Activated CD4-positive, alpha-beta T cell treated with anti-CD3 and anti-CD28 coated beads, Interleukin-2, Interleukin-4, amounts not matched to agents 100 ng/mL and 50 ng/mL, durations not matched to agents 16 hours and 8 hours (primary cell): ENCODE measurements around the gene DPEP2NB.
"Not testable (repeated sequence)": the region's sequence is repeated elsewhere in the genome, so short reads cannot be mapped to it uniquely, and the experiment has no call there.

ENCODE experiments used
- DNase-seq: peaks from one replicate; pipeline ENCODE4 v3.0.0-alpha.2; 2020; ENCODE audit warnings: low spot score

The DPEP2NB gene, protein sequence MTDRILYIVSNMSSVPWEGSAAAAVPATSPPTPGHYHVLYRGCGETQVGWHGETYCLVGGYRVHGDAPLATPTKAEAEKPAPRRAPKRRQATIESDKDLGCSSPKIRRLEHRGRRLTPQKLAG

DNA sequence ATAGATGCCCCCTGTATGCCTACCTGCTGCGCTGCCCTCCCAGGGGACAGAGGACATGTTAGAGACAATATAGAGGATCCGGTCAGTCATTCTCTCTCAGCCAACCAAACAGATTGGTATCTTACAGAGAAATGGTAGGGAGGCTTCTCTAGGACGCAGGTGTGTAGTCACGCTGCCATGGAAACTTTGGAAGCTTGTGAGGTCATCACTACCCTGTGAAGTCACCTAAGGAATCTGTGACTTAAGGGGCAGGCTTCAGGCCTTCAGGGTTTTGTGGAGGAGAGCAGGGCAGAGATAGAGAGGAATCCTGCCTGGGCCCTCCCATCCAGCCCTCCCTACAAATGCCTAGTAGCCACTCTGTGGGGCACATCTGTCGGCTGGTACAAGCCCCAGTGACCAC, at the start of gene DPEP2NB:
TSS of gene DPEP2NB (minus strand) at position 231 of the 400 bp plus-strand sequence. CDS start at position 90, 141 bp downstream.
- DNase-seq: no peak

DNA sequence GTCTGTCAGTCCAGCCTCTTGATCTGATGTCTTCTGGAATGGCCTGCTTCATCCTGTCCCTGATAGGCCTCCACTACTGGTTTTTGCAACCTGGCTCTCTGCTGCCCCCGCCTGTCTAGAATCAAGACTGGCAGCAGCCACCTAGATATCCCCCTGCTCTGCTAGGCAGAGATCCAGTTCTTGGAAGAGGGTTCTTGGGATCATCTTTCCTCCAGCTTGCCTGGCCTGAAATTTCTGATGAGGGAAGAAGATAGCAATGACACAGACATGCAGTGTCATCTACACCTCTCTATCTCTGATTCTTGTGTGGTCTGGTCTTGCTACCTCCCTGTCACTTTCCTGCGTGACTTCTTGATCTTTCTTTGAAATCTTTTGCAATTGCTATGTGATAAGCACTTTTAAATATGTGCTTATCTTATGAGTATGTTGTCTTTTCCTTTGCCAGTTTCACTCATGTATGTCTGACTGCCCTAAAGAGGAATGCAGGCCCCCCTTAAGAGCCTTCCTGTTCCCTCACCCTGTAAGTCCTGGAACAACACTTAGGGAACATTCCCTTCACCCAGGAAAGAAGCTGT, 49.2 kb upstream of the DPEP2NB start:
- peak; percentile 78 for DNase-seq

DNA sequence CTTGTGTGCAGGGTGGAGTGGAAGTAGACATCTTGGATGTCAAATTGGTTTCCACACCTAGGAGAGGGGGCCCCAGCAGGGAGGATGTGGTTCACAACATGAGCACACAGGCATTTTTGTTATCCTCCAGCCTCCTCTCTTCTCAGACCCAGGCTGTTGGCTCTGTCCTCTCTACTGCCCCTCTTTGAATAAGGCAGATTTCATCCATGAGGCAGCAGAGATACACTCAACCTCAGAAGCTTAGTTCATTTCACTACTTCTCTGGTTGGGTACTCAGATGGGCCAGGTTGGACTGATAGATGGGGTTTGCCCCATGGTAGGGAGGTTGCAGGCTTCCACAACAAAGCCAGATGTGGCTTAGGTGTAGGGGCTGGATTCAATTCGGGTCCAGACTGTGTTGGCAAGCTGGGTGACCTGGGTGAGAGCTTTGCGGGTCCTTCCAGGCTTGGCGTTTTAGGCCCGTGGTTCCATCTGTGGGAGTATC, 47.2 kb upstream of the DPEP2NB start:
- peak; percentile 63 for DNase-seq

DNA sequence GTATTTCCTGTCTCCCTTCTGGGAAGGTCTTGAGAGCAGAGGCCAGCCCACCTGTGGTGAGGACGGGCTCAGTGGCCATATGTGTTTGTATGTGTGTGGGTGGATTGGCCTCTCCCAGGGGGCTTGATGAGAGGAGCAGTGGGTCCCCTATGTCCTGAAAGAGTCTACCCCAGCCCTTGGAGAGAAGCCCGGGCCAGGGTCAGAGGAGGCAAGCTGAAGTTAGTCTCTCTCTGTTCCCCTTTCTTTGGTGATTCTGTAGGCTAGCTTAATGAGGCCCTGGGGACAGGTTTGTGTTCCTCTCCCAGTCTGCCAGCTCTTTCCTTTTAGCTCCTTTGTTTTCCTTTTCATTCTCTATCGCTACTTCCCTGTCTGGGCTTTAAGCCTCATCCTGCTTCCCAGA, 45.7 kb upstream of the DPEP2NB start:
- DNase-seq: no peak

DNA sequence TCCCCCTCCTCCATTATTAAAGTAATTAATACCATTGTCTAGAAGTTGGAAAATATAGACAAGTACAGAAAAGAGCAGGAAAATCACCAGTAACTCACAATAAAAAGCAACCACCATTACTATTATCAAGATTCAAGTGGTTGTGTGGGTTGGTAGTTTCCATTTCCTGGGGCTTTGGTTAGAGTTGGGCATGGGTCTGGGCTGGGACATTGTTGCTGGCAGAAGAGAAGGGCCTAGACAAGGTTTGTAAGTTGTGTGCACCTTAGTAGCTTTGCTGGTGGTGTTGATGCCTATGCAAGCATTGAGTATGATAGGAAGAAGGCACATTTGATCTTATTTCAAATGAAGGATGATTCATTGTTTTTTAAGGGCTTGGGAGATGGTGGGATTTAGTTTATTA, 44.1 kb upstream of the DPEP2NB start:
- DNase-seq: no peak

DNA sequence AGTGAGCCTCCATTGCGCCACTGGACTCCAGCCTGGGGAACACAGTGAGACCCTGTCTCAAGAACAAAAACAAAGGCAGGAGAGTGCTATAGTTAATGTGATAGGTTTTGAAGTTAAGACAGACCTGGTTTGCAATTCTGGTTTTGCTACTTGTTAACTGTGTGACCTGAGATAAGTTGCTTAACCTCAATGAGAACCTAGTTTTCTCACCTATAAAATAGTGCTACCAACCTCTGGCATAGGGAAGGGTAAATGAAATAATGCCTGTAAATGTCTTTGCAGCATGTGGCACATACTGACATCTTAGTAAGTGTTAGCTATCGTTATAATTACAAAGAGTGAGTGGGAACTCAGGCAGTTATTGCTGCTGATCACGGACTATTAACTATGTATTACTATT, 39.7 kb upstream of the DPEP2NB start:
- DNase-seq: no peak

DNA sequence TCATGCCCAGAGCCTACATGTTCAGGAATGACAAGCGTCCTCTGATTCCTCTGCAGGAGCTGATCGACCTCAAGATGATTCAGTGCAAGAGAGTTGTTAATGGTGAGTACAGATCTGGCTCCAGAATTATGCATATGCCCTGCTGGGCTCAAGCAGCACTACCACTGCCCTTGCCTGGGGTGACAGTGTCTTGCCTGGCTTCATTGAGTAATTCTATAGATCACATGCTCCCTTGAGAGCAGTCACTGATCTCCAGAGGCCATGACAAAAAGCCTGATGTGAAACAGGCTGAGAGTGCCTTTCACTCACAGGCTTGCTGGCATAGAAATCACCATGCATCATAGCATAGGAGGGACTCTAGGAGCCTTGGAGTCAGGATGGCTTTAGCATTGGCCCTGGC, 33.7 kb upstream of the DPEP2NB start:
- DNase-seq: no peak

DNA sequence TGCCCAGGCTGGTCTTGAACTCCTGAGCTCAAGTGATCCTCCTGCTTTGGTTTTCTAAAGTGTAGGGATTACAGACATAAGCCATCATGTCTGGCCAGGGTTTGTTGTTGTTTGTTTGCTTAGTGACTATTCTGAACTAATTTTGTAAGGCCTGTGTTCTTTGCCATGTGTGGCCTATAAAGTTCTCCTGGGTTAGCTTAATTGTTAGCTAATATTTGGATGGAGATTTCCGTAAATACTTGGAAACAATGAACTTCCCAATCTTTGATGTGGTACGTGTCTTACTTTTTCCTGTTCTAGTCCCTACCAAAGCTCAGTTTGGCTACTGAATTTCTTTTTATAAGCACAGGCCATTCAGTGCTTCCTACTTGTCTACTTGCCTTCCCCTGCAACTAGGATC, 32.3 kb upstream of the DPEP2NB start:
- DNase-seq: no peak

DNA sequence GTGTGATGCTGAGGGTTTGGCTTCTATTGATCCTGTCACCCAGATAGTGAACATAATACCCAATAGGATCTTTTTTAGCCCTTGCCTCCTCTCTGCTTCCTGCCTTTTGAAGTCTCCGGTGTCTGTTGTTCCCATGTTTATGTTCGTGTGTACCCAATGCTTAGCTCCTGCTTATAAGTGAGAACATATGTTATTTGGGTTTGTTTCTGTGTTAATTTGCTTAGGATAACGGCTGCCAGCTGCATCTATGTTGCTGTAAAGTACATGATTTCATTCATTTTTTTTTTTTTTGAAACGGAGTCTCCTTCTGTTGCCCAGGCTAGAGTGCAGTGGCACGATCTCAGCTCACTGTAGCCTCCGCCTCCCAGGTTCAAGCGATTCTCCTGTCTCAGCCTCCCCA, 30.4 kb upstream of the DPEP2NB start:
- DNase-seq: no peak

DNA sequence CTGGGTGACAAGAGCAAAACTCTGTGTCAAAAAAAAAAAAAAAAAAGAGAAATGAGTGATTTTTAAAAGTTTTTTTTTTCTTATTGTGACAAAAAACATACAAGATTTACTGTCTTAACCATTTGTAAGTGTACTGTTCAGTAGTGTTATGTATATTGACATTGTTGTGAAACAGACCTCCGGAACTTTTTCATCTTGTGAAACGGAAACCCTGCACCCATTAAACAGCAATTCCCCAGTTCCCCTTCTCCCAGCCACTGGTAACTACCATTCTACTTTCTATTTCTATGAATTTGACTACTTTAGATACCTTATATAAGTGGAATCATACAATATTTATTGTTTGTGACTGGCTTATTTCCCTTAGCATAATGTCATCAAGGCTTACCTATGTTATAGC, 26.1 kb upstream of the DPEP2NB start:
- no peak for DNase-seq

DNA sequence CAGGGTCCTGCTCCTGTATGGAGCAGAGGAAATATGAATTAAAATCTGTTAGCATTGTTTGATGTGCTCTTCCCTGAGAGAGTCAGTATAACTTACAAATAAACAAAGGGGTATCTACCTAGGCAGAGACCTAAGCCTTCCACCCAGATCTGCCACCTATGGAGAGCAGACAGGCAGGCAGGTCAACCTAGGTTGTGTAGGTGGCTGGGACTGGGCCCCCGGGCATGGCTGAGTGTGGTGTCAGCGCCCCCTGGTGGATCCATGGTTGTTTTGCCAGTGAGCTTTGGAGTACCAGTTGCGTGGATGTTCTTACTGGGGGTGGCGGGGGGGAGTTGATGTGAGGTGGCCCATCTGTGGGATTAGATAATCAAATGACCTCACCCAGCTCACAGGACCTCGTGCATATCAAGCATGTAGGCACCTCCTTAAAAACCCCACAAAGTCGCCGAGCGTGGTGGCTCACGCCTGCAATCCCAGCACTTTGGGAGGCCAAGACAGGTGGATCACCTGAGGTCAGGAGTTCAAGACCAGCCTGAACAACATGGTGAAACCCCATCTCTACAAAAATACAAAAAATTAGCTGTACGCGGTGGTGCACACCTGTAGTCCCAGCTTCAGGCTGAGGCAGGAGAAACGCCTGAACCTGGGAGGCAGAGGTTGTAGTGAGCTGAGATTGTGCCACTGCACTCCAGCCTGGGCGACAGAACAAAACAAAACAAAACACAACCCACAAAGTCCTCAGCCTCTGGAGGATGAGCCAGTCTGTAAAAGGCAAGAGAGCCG, 25.0 kb upstream of the DPEP2NB start:
- peak; percentile 88 for DNase-seq

DNA sequence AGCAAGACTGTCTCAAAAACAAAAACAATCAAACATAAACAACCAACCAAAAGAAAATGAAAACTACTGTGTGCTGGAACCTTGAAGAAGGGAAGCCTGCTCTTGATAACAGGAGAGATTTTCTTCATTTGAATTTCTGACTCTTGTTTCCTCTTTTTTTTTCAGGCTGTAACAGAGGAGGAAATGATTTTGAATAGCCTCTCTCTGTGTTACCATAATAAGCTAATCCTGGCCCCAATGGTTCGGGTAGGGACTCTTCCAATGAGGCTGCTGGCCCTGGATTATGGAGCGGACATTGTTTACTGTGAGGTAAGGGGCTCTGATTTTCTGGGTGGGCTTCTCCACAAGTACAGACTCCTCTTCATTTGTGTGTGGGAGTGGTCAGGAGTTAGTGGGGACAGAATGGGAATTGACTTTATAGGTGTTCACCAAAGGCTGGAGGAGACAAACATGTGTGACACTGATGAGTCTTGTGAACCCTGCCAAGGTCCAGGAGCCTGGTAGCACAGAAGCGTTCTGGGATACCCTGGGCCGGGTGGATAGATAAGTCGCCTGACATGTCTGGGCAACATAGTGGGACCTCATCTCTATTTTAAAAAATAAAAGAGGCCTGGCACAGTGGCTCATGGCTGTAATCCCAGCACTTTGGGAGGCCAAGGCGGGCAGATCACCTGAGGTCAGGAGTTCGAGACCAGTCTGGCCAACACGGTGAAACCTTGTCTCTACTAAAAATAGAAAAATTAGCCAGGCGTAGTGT, 22.3 kb upstream of the DPEP2NB start:
- DNase-seq: no peak

DNA sequence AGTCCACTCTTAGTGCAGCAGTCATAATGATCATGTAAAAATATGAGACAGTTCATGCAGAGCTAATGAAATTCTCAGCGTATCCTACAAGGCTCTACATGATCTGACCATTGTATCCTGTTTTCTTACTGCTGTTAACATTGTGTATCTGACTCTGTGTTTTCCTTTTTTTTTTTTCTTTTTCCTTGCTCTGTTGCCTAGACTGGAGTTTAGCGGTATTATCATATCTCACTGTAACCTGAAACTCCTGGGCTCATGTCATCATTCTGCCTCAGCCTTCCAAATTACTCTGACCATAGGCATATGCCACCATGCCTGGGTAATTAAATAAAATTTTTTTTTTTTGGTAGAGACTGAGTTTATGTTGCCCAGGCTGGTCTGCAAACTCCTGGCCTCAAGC, 19.5 kb upstream of the DPEP2NB start:
- DNase-seq: no peak

DNA sequence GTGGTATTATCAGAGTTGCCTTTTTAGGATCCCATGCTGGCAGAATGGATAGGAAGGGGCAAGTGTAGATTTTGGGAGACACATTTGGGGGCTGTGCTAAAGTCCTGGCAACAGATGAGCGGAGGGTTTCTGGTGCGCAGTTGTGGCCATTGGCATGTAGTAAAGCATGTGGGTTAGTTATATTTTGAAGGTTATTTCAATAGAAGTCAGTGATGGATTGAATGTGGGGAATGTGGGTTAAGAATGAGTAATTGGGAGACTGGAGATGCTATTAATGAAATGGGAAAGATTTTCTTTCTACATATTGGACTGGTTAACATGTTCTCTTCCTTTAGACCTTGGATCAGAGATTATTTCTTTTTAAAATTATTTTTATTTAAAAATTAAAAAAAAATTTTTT, 17.4 kb upstream of the DPEP2NB start:
- DNase-seq: no peak

DNA sequence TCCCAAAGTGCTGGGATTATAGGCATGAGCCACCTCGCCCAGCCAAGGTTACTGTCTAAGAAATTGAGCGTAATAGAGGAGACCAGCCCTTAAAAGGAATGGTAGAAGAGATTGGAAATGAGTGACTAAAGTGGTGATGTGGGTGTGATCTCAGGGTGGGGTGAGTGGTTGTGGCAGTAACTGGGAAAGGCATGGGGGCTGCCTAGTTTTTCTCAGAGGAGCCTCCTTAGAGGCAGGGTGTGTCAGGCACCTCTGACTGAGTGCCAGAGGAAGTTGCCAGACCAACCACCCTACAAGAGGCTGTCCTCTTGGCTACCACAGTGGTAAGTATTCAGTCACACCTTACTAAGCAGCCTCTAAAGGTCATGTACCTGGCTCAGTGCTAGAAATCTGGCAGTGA, 16.2 kb upstream of the DPEP2NB start:
- no peak for DNase-seq

DNA sequence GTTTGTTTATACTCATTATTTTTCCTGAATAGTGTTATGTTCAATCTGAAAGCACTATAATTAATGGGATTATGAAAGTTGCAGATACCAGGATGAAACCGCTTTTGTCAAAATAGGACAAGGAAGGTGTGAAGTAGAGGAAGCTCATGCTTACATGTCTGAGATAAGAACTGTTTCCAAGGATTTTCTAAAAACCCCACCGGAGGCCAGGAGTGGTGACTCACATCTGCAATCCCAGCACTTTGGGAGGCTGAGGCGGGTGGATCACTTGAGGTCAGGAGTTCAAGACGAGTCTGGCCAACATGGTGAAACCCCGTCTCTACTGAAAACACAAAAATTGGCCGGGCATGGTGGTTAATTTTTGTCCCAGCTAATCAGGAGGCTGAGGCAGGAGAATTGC, 14.4 kb upstream of the DPEP2NB start:
- not testable (repeated sequence) for DNase-seq

DNA sequence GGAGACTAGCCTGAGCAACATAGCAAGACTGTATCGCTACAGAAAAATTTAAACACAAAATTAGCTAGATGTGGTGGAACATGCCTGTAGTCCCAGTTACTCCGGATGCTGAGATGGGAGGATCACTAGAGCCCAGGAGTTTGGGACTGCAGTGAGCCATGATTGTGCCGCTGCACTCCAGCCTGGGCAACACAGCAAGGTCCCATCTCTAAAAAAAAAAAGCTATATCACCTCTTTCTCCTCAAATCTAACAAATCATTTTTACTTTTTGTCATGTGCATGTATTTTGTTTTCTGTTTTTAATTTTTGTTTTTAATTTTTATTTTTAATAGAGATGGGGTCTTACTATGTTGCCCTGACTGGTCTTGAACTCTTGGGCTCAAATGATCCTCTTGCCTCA, 13.3 kb upstream of the DPEP2NB start:
- no peak for DNase-seq

DNA sequence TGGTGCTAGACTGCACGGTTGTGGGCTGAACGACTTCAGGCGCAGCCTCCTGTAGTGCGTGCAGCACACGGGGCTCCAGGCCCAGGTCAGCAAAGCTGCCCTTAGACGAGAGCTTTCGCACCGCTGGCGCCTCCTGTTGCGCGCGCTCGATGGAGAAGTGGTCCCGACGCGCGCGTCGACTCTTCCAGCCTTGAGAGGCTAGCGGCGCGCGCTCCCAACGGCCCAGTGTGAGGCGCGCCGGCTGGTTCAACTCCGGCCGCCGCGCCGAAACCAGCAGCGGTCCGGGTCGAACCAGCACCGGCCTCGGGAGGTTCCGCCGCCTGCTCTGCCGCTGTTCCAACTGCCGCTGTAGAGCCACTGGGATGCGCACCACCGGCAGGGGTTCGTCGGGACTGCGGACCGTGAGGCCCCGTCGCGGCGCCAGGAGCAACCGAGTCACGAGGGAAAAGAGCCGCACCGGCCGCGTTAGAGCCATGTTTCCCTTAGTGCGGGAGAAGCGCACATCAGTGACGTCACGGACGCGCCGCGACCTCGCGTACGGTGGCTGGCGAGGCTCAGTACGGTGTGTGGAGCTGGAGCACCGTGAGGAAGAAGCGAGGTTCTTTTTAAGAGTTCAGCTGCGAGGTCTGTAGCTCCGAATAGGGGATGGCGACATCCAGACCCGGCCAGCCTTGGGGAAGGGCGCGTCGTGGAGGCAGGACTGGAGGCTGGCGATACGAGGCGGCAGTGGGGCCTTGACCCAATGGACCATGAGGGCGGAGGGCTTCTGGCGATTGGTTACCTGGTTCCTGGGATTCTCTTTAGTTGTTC, 7.2 kb upstream of the DPEP2NB start, which contains the start of the genes DDX28 and DUS2:
TSS of gene DDX28 (minus strand) at position 505 of the 810 bp plus-strand sequence. CDS start at position 475, 30 bp downstream.
TSS of gene DUS2 (plus strand) at position 557 of the 810 bp plus-strand sequence. CDS start 14,740 bp downstream, outside the sequence.
- peak; percentile 93 for DNase-seq

DNA sequence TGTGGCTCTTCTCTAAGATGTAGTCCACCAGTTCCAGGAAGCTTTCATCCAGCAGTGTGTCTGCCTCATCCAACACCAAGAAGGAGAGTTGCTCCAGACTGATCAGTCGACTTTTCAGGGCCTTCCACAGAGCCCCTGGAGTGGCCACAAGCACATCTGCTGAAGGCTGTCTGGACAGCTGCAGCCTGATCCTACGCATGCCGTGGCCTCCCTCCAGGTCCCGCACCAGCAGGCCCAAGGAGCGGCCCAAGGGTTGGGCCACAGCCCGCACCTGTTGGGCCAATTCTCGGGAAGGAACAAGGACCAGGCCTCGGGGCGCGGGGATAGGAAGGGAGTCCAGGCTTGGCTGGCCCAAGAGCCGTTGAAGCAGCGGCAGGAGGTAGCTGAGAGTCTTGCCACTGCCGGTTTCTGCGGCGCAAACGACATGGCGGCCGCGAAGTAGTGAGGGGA, 6.6 kb upstream of the DPEP2NB start:
- DNase-seq: no peak

DNA sequence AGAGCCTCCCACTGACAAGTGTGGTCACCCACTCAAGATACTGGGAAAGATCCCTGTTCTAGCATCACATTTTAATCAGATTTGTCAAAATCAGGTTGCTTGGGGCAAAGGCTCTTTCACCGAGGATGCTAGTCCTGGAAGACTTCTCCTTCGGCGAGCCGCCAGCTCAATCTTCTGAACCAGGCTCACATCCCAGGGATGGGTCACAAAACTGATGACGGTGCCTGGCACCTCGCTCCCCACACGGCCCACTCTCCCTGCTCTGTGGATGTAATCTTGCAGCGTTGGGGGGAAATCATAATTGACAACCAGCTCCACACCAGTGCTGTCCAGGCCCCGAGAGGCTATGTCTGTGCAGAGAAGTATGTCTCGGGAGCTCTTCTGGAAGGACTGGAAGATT, 5.8 kb upstream of the DPEP2NB start:
- DNase-seq: no peak

DNA sequence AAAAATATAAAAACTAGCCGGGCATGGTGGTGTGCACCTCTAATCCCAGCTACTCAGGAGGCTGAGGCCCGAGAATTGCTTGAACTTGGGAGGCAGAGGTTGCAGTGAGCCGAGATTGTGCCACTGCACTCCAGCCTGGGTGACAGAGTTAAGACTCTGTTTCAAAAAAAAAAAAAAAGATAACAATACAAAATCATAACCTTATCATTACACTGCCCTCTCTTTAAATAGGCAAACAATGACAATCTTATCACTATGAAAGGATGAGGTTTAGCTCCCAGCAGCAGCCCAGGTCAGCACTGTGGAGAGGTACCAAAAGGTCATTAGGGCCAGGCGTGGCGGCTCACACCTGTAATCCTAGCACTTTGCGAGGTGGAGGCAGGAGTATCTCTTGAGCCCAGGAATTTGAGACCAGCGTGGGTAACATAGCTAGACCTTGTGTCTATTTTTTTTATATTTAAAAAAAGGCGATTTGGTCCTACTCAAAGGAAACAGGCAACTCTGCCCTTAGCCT, 3.5 kb upstream of the DPEP2NB start:
- no peak for DNase-seq
